A549 (cell line): Measurements from ENCODE around the gene PEX7. TPM values are rescaled to one million over a fixed set of nuclear protein-coding genes. Genes with fewer than 3 reads are reported as not detected.

Experiments used
- ATAC-seq, 2 experiments: fragments of 200-7000 bp in 1 of 2; fragments of >200 bp in 1 of 2; cut with Nextera tagmentation in 1 of 2; cut with Tn5 transposase in 1 of 2; 3 replicates each; pipeline versions ENCODE4 v1.8.0 to v1.9.1; 2018 to 2020; ENCODE audit warnings: mild to moderate bottlenecking in 1 of 2, moderate library complexity in 1 of 2
- CTCF ChIA-PET: fragments of 300-600 bp; sonication (Branson Sonifier 250); formaldehyde crosslinking; extraction: SDS; loops from one replicate; lab custom pipeline; 2021; ENCODE audit warnings: antibody characterized with exemption, inconsistent platforms; lab: Yijun Ruan, JAX
- POLR2A ChIA-PET: fragments of 350-600 bp; formaldehyde crosslinking; extraction: SDS; loops from one replicate; lab custom pipeline; 2021; ENCODE audit warnings: antibody characterized with exemption, inconsistent platforms; lab: Yijun Ruan, JAX
- DNase-seq, 2 experiments: peaks; one replicate each; pipeline versions ENCODE4 v3.0.0 to v3.0.0-alpha.2; 2011 to 2016; ENCODE audit warnings: low read depth in 1 of 2, low spot score in 1 of 2
- FAIRE-seq: peaks from 2 replicates; lab custom pipeline; 2011; peaks lifted over from hg19 to GRCh38; lab: Jason Lieb, UNC
- H3K27ac ChIP-seq, 2 experiments: fragments of >200 bp; sonication (Bioruptor Twin); formaldehyde crosslinking; 3 replicates each; pipeline ENCODE4 v1.5.1; 2016 to 2017
- H3K4me1 ChIP-seq: fragments of >200 bp; sonication (Bioruptor Twin); formaldehyde crosslinking; 3 replicates; pipeline ENCODE4 v1.6.1; 2016
- H3K4me2 ChIP-seq: fragments of >200 bp; sonication (Bioruptor Twin); formaldehyde crosslinking; 3 replicates; pipeline ENCODE4 v1.6.1; 2016
- H3K4me3 ChIP-seq: fragments of >200 bp; sonication (Bioruptor Twin); formaldehyde crosslinking; 3 replicates; pipeline ENCODE4 v1.5.1; 2016
- H3K9me3 ChIP-seq: fragments of >200 bp; sonication (Bioruptor Twin); formaldehyde crosslinking; 3 replicates; pipeline ENCODE4 v1.6.1; 2016
- BHLHE40 ChIP-seq: IDR thresholded peaks from 2 replicates; pipeline ENCODE4 v1.6.1; 2012; ENCODE audit warnings: low read depth, low read length, inconsistent platforms
- CBX2 ChIP-seq: fragments of 200-600 bp; sonication (generic); IDR thresholded peaks from 2 replicates; pipeline ENCODE4 v1.6.1; 2016; ENCODE audit warnings: low read depth, mild to moderate bottlenecking, borderline replicate concordance
- CEBPB ChIP-seq, 2 experiments: fragments of >200 bp in 1 of 2; sonication (Bioruptor Twin) in 1 of 2; formaldehyde crosslinking in 1 of 2; IDR thresholded peaks; 2 replicates each; pipeline ENCODE4 v1.6.1; 2012 to 2016
- CTCF ChIP-seq: fragments of >200 bp; sonication (Bioruptor Twin); formaldehyde crosslinking; IDR thresholded peaks from 3 replicates; pipeline ENCODE4 v1.5.1; 2016
- EHMT2 ChIP-seq: fragments of 200-600 bp; sonication (generic); IDR thresholded peaks from 2 replicates; pipeline ENCODE4 v1.6.1; 2016; ENCODE audit warnings: antibody characterized with exemption, low read depth, mild to moderate bottlenecking, moderate library complexity
- FOSL2 ChIP-seq, 2 experiments: fragments of 450-650 bp in 1 of 2; fragments of >200 bp in 1 of 2; sonication (Bioruptor Twin) in 1 of 2; formaldehyde crosslinking; IDR thresholded peaks; 2 replicates each; pipeline versions ENCODE4 v1.5.0 to v1.6.1; 2016 to 2020; ENCODE audit warnings: mild to moderate bottlenecking in 1 of 2, moderate library complexity in 1 of 2
- FOXS1 ChIP-seq: fragments of 250-450 bp; sonication (Bioruptor Pico); IDR thresholded peaks from 2 replicates; pipeline ENCODE4 v1.5.0; 2020; ENCODE audit warnings: mild to moderate bottlenecking, moderate library complexity
- HDAC2 ChIP-seq: fragments of 200-600 bp; sonication (generic); IDR thresholded peaks from 2 replicates; pipeline ENCODE4 v1.6.1; 2016
- HEYL ChIP-seq: fragments of 250-450 bp; sonication (Bioruptor Pico); IDR thresholded peaks from 2 replicates; pipeline ENCODE4 v1.8.0; 2021; ENCODE audit warnings: mild to moderate bottlenecking, moderate library complexity
- HOXB5 ChIP-seq: fragments of 250-450 bp; sonication (Bioruptor Pico); IDR thresholded peaks from 2 replicates; pipeline ENCODE4 v1.5.0; 2020; ENCODE audit warnings: mild to moderate bottlenecking, moderate library complexity
- RAD21 ChIP-seq, 2 experiments: fragments of >200 bp in 1 of 2; sonication (Bioruptor Twin) in 1 of 2; formaldehyde crosslinking in 1 of 2; IDR thresholded peaks in 1 of 2; conservative IDR thresholded peaks in 1 of 2; 2 replicates in 1 of 2; 3 replicates in 1 of 2; pipeline ENCODE4 v1.6.1; 2012 to 2018; ENCODE audit warnings: inconsistent platforms in 1 of 2
- RCOR1 ChIP-seq: fragments of 150-350 bp; IDR thresholded peaks from 2 replicates; pipeline ENCODE4 v1.6.1; 2014; ENCODE audit warnings: antibody characterized with exemption, low read length, low read depth
- RNF2 ChIP-seq: fragments of 200-600 bp; sonication (generic); IDR thresholded peaks from 2 replicates; pipeline ENCODE4 v1.6.1; 2016; ENCODE audit warnings: low read depth, mild to moderate bottlenecking, antibody characterized with exemption, moderate library complexity, borderline replicate concordance
- TFCP2L1 ChIP-seq: fragments of 250-450 bp; sonication (Bioruptor Pico); IDR thresholded peaks from 2 replicates; pipeline ENCODE4 v1.5.0; 2021; ENCODE audit warnings: mild to moderate bottlenecking
- TP53 ChIP-seq: fragments of 250-450 bp; sonication (Bioruptor Pico); IDR thresholded peaks from 2 replicates; pipeline ENCODE4 v1.5.0; 2021; ENCODE audit warnings: mild to moderate bottlenecking, moderate library complexity
- ZC3H11A ChIP-seq: fragments of 450-650 bp; IDR thresholded peaks from 2 replicates; pipeline ENCODE4 v1.6.1; 2014; ENCODE audit warnings: antibody characterized with exemption, mild to moderate bottlenecking
- WGBS: methylation state at CpG from one replicate; pipeline ENCODE4 v1.1.6; 2017; ENCODE audit errors: missing lambda C conversion rate; 5-methylcytosine and 5-hydroxymethylcytosine counted together
- polyA plus RNA-seq, 4 experiments: library from polyadenylated mRNA; depleted of rRNA in 3 of 4; stranded (reverse); fragments of >200 nt; fragmentation: RNase III in 1 of 4; extraction: RNeasy Plus Mini Kit Qiagen cat#74134 plus additional on column Dnase treatment in 1 of 4; gene quantifications; 2 replicates in 3 of 4; 3 replicates in 1 of 4; pipeline ENCODE4 v1.2.3, GENCODE V29; 2011 to 2017
- TF ChIP-seq, protein P1 (sequence below): fragments of >200 bp; sonication (Bioruptor Twin); formaldehyde crosslinking; IDR thresholded peaks from 2 replicates; pipeline ENCODE4 v1.6.1; 2016
- TF ChIP-seq, protein P2 (sequence below): fragments of 250-450 bp; sonication (Bioruptor Pico); IDR thresholded peaks from 2 replicates; pipeline ENCODE4 v1.5.0; 2021; ENCODE audit warnings: mild to moderate bottlenecking, moderate library complexity, borderline replicate concordance
- TF ChIP-seq, protein P3 (sequence below): IDR thresholded peaks from 2 replicates; pipeline ENCODE4 v1.6.1; 2012; ENCODE audit warnings: low read depth, borderline replicate concordance

Gene PEX7
- polyA plus RNA-seq, 2 of the 4 experiments (the other 2 are of a cell fraction): 6.9 to 9.6 TPM

GRCh38 chr6:136880748-136881460 is 58.5 kb downstream of the PEX7 start:
- no peak for DNase-seq
- no peak overlapping the region for H3K4me2 ChIP-seq
- no peak overlapping the region for H3K4me3 ChIP-seq
- POLR2A ChIA-PET: no interaction called here
- no peak for FAIRE-seq
- ATAC-seq: no peak
- no peaks in the 10 kb centered on the region for H3K9me3 ChIP-seq
- TF ChIP-seq HDAC2 (no peak), RCOR1 (no peak), FOSL2 (IDR thresholded peaks at IDR 0.05) (no peak), FOSL2 (CRISPR knock-in tag; IDR thresholded peaks at IDR 0.05) (no peak), TFCP2L1 (CRISPR knock-in tag) (no peak), HEYL (CRISPR knock-in tag) (no peak), RAD21 (conservative IDR thresholded peaks at IDR 0.05 in 1 of 2, IDR thresholded peaks at IDR 0.05 in 1 of 2) (no peak), RNF2 (no peak), CTCF (no peak), HOXB5 (CRISPR knock-in tag) (no peak), CEBPB (IDR thresholded peaks at IDR 0.05) (no peak), BHLHE40 (no peak), FOXS1 (CRISPR knock-in tag) (no peak), ZC3H11A (no peak), EHMT2 (no peak), CBX2 (no peak), TP53 (CRISPR knock-in tag) (no peak)
- TF ChIP-seq, protein P1, sequence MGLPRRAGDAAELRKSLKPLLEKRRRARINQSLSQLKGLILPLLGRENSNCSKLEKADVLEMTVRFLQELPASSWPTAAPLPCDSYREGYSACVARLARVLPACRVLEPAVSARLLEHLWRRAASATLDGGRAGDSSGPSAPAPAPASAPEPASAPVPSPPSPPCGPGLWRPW: no peak
- TF ChIP-seq, protein P2, sequence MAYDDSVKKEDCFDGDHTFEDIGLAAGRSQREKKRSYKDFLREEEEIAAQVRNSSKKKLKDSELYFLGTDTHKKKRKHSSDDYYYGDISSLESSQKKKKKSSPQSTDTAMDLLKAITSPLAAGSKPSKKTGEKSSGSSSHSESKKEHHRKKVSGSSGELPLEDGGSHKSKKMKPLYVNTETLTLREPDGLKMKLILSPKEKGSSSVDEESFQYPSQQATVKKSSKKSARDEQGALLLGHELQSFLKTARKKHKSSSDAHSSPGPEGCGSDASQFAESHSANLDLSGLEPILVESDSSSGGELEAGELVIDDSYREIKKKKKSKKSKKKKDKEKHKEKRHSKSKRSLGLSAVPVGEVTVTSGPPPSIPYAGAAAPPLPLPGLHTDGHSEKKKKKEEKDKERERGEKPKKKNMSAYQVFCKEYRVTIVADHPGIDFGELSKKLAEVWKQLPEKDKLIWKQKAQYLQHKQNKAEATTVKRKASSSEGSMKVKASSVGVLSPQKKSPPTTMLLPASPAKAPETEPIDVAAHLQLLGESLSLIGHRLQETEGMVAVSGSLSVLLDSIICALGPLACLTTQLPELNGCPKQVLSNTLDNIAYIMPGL (CRISPR knock-in tag): no peak
- TF ChIP-seq, protein P3, sequence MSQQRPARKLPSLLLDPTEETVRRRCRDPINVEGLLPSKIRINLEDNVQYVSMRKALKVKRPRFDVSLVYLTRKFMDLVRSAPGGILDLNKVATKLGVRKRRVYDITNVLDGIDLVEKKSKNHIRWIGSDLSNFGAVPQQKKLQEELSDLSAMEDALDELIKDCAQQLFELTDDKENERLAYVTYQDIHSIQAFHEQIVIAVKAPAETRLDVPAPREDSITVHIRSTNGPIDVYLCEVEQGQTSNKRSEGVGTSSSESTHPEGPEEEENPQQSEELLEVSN: no peak
- peaks cover 1% of the 10 kb centered on the region; the same call in 2 of the 3 replicates for H3K4me1 ChIP-seq
- no peak overlapping the region for H3K27ac ChIP-seq
- 76% methylated on average over 4 of the region's 4 CpGs for WGBS
- CTCF ChIA-PET: interaction anchor here (0.6 kb wide), 1 partner anchor 35 kb away, joined by 3 read pairs; no protein-coding TSS in a partner anchor

DNA sequence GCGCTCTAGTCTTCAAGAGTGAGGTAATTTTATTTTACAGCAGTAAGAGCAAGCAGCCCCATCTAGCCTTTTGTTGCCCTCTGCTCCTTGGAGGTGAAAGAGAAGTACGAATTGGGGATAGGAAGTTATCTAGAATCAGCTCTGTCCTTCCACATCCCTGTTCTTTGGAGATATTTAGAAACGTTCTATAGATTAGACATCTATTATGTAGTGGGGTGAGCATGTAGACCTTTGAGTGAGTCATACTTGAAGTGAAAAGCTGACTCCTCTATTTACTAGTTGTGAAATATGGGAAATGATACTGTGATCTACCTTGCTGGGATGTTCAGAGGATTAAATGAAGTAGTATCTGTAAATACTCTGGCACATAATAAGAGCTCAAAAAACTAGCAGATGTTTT is 63.7 kb downstream of the PEX7 start:
- Histone ChIP-seq H3K4me2 (no peak overlapping the region), H3K27ac (no peak overlapping the region), H3K4me3 (no peak overlapping the region), H3K9me3 (no peaks in the 10 kb centered on the region), H3K4me1 (peaks cover 44% of the 10 kb centered on the region)
- FAIRE-seq: no peak
- POLR2A ChIA-PET: no interaction called here
- peak; percentile 47 to 49; a peak in 4 of 6 replicates for ATAC-seq
- peak; percentile 10; the same call in 1 of the 2 replicates for TF ChIP-seq FOSL2 (IDR thresholded peaks at IDR 0.05)
- peak; percentile 58; the same call in 1 of the 2 replicates for TF ChIP-seq FOSL2 (CRISPR knock-in tag; IDR thresholded peaks at IDR 0.05)
- no peak for TF ChIP-seq RCOR1
- WGBS: 62% methylated on average over 3 of the region's 3 CpGs
- peak in 1 of 2 experiments; percentile 1 for DNase-seq
- CTCF ChIA-PET: interaction anchor here (1.0 to 1.1 kb wide), 2 partner anchors 11 to 36 kb away, joined by 3 to 4 read pairs; partner anchors contain the start of gene SLC35D3
